GM18511 (cell line): ENCODE data around the gene LHX4.

Experiments used
- ATAC-seq: cut with Tn5 transposase; IDR thresholded peaks from one replicate; pipeline ENCODE4 v1.9.1; 2021; ENCODE audit warnings: mild to moderate bottlenecking, moderate library complexity; ENCODE audit not compliant: unreplicated experiment

LHX4 gene

GRCh38 chr1:180229483-180230415, at the start of gene LHX4:
Gene LHX4 (plus strand): TSS chr1:180230264. CDS start chr1:180230530, 266 bp downstream.
- ATAC-seq, result peak; percentile 50

GRCh38 chr1:180181048-180181447, 49.0 kb upstream of the LHX4 start:
- no peak for ATAC-seq

GRCh38 chr1:180181996-180182642, 47.9 kb upstream of the LHX4 start:
- ATAC-seq, result no peak

GRCh38 chr1:180182643-180183311, 47.3 kb upstream of the LHX4 start:
- ATAC-seq, result no peak

GRCh38 chr1:180183426-180183825, 46.6 kb upstream of the LHX4 start:
- no peak for ATAC-seq

- no peak for ATAC-seq
These were observed 46.0 kb upstream of the LHX4 start for GRCh38 chr1:180184041-180184440.

GRCh38 chr1:180185281-180185680, 44.8 kb upstream of the LHX4 start:
- ATAC-seq, result no peak

GRCh38 chr1:180185971-180186645, 44.0 kb upstream of the LHX4 start:
- no peak for ATAC-seq

GRCh38 chr1:180186831-180187230, 43.2 kb upstream of the LHX4 start:
- ATAC-seq, result no peak

- no peak for ATAC-seq
These were observed 42.4 kb upstream of the LHX4 start for GRCh38 chr1:180187626-180188025.

- no peak for ATAC-seq
These were observed 42.0 kb upstream of the LHX4 start for GRCh38 chr1:180188091-180188506.

- ATAC-seq, result no peak
These were observed 41.3 kb upstream of the LHX4 start for GRCh38 chr1:180188684-180189175.

GRCh38 chr1:180190091-180190490, 40.0 kb upstream of the LHX4 start:
- no peak for ATAC-seq

- ATAC-seq, result no peak
These were observed 37.9 kb upstream of the LHX4 start for GRCh38 chr1:180192172-180192571.

GRCh38 chr1:180193141-180194047, 36.7 kb upstream of the LHX4 start:
- ATAC-seq, result no peak

- ATAC-seq, result no peak
These were observed 36.0 kb upstream of the LHX4 start for GRCh38 chr1:180194048-180194425.

GRCh38 chr1:180194546-180195207, 35.4 kb upstream of the LHX4 start:
- ATAC-seq, result no peak

GRCh38 chr1:180195401-180195800, 34.7 kb upstream of the LHX4 start:
- no peak for ATAC-seq

- no peak for ATAC-seq
These were observed 34.1 kb upstream of the LHX4 start for GRCh38 chr1:180195916-180196315.
